WTC11 (cell line): ENCODE results near the gene TSPAN33.

ENCODE experiments used
- ATF3 ChIP-seq: sonication (generic); formaldehyde crosslinking; conservative IDR thresholded peaks from 2 replicates; pipeline ENCODE4 v1.8.1; 2022; ENCODE audit warnings: mild to moderate bottlenecking, missing genetic modification reagents
- CREB1 ChIP-seq: sonication (generic); formaldehyde crosslinking; IDR thresholded peaks from 2 replicates; pipeline ENCODE4 v1.8.0; 2023; ENCODE audit warnings: mild to moderate bottlenecking, missing genetic modification reagents
- CTCF ChIP-seq: fragments of 200-600 bp; IDR thresholded peaks from 2 replicates; pipeline ENCODE4 v1.8.0; 2022; ENCODE audit warnings: antibody characterized with exemption
- FOXJ3 ChIP-seq: sonication (generic); formaldehyde crosslinking; IDR thresholded peaks from 2 replicates; pipeline ENCODE4 v1.9.0; 2021; ENCODE audit warnings: missing genetic modification reagents, mild to moderate bottlenecking, borderline replicate concordance
- MYBL2 ChIP-seq: sonication (generic); formaldehyde crosslinking; IDR thresholded peaks from 2 replicates; pipeline ENCODE4 v1.8.1; 2023; ENCODE audit warnings: mild to moderate bottlenecking, moderate library complexity, missing genetic modification reagents
- NFE2L1 ChIP-seq: sonication (generic); formaldehyde crosslinking; IDR thresholded peaks from 2 replicates; pipeline ENCODE4 v1.8.1; 2023; ENCODE audit warnings: missing genetic modification reagents
- NFYB ChIP-seq: sonication (generic); formaldehyde crosslinking; conservative IDR thresholded peaks from 2 replicates; pipeline ENCODE4 v1.8.0; 2022; ENCODE audit warnings: low read depth, missing genetic modification reagents
- PREB ChIP-seq: sonication (generic); formaldehyde crosslinking; IDR thresholded peaks from 2 replicates; pipeline ENCODE4 v1.8.1; 2022; ENCODE audit warnings: mild to moderate bottlenecking, missing genetic modification reagents, moderate library complexity, borderline replicate concordance

GRCh38 chr7:129101746-129102145 lies 42.8 kb upstream of the TSPAN33 start:
- no peak for TF ChIP-seq CTCF
- TF ChIP-seq NFE2L1 (CRISPR knock-in tag), result no peak
- TF ChIP-seq MYBL2 (CRISPR knock-in tag), result no peak
- no peak for TF ChIP-seq ATF3 (CRISPR knock-in tag)
- TF ChIP-seq PREB (CRISPR knock-in tag), result no peak
- no peak for TF ChIP-seq FOXJ3 (CRISPR knock-in tag)
- TF ChIP-seq CREB1 (CRISPR knock-in tag), result no peak
- no peak for TF ChIP-seq NFYB (CRISPR knock-in tag)
